Measurements from ENCODE around the gene PRDM15.
"Not testable (repeated sequence)": the region's sequence is repeated elsewhere in the genome, so short reads cannot be mapped to it uniquely, and the experiment has no call there.

The PRDM15 gene

GRCh38 chr21:41809891-41810596 lies 69.1 kb downstream of the PRDM15 start:
- DNase-seq (ENCODE audit: low read depth in 2 of 3, low spot score in 1 of 3): no peak

DNA sequence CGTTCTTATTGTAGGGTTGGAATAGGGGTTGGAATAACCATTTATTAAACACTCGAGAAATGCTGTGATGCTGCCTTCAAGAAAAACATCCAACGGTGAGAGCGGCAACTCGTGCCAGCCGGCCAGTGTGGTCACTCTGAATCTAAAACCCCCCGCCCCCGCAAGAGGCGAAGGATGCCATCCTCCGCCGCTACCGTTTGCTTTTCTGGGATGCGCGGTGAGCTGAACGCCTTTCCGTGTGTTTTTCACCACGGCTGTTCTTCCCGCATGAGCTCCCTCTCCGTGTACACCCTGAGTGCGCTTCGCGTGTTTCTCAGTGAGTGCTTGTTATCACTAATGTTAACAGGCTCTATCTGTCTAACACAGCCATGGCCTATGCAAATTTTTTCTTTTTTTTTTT lies 70.3 kb downstream of the PRDM15 start:
- no peak for DNase-seq (ENCODE audit: low read depth in 2 of 3, low spot score in 1 of 3)

DNA sequence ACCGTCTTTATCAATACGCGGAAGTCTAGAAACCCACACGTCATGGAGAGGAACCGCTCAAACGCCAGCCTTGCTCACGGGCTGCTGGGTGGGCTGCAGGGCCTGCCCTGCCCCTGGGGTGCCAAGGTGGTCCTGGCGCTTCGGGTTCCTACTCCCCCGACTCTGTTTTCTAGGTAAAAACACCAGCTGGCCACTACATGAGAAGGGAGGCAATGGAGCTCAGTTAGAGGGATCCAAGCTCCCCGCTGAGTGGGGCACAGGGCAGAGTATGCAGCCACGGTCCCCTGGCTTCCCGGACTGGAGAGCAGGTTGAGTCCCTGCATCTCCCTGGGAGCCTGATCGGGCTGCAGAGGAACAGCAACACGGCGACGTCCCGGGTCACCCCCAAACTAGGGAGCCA lies 71.0 kb downstream of the PRDM15 start:
- DNase-seq (ENCODE audit: low read depth in 2 of 3, low spot score in 1 of 3): no peak

GRCh38 chr21:41806773-41807172 lies 72.4 kb downstream of the PRDM15 start:
- DNase-seq (ENCODE audit: low read depth in 2 of 3, low spot score in 1 of 3): no peak

GRCh38 chr21:41805643-41806042 lies 73.5 kb downstream of the PRDM15 start:
- DNase-seq (ENCODE audit: low read depth in 2 of 3, low spot score in 1 of 3): no peak

DNA sequence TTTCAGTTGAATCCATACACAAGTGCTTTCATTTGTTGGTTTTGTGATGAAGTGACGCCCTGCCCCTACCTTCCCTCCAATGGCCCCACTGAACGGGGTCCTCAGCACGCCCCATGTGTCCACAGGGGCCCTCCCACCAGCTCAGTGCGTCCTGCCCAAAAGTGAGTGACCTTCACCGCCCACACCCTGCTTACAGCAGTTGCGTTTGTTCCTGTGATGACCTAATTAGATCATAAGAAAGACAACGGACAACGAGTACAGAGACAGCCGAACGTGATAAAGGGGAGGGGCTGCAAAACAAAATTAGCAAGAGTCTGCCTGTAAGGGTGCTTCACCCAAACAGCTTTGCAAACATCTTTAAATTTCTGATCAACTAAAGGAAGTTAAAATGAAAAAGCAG lies 74.1 kb downstream of the PRDM15 start:
- DNase-seq (ENCODE audit: low read depth in 2 of 3, low spot score in 1 of 3): no peak

GRCh38 chr21:41804381-41804780 lies 74.8 kb downstream of the PRDM15 start:
- no peak for DNase-seq (ENCODE audit: low read depth in 2 of 3, low spot score in 1 of 3)

DNA sequence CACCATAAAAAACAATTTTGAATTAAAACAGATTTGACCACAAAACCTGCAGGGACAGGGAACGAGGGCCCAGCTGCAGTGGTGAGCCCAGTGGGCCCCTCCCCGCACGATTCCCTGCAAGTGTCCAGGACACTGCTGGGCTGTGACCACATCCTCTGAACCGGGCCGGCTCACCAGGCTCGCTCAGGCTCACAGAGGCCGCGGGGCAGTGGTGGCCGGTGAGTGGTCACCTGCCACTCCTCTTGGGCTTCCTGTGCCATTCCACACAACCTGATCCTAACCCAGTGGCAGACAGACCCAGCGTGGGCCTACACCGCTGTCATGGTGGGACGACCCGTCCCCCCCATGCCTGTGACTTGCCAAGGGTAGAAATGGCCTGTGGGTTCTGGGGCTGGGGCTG lies 75.8 kb downstream of the PRDM15 start:
- DNase-seq (ENCODE audit: low read depth in 2 of 3, low spot score in 1 of 3): no peak

- no peak for DNase-seq (ENCODE audit: low read depth in 2 of 3, low spot score in 1 of 3)
Measured at GRCh38 chr21:41802684-41803083, 76.5 kb downstream of the PRDM15 start.

DNA sequence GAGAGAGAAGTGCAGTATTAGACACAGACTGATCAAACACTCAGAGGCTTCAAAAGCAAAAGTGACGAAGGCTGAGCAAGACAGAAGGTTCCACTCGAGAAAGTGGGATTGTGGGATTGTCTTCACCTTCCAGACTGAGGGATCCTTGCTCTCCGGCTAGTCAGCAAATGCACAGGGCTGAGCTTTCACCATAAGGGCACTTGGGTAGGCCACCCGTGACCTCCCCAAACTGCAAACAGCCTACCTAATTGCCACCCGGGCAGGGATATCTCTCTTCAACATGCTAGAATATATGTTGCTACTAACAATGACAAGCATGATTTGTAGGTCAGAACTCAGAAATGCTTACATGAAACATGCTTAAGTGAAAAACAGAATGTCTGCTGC lies 77.0 kb downstream of the PRDM15 start:
- no peak for DNase-seq (ENCODE audit: low read depth in 2 of 3, low spot score in 1 of 3)

DNA sequence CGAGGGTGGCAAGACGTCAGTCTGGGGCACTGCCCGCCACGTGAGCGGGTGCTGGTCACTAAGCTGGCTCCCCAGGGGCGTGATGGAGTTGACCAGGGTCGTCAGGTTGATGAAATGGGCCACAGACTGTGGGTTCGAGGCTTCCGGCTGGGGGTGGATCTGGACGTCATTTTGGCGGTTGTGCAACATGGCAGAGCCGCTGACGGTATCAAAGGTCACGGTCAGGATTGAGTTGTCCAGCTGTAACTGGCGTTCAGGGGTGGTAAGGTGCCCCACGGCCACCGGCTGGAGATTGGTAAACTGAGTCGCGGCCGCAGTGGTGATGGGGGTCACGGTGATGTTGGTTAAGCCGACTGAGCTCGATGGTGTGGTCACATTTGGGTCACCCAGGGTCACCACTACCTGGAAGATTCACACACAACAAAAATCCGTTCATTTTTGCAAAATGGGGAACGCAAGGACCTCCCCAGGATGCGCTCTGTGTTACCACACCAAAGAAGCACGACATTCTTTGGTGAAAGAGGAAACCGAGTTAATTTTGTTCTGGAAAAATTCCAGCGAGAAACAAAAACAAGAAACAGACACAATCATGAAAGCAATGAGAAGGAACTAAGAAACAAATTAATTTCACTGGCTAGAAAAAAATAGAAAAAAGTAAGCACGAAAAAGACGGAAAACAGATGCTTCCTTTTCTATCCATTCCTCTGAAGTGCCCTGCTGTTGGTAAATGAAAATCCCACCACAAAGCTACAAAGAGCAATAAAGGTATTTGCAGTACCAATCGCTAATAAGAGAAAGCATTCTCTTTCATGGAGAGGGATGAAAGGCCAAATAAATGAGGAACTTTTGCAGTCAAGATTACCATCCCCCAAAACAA lies 77.6 kb downstream of the PRDM15 start:
- no peak for DNase-seq (ENCODE audit: low read depth in 2 of 3, low spot score in 1 of 3)

DNA sequence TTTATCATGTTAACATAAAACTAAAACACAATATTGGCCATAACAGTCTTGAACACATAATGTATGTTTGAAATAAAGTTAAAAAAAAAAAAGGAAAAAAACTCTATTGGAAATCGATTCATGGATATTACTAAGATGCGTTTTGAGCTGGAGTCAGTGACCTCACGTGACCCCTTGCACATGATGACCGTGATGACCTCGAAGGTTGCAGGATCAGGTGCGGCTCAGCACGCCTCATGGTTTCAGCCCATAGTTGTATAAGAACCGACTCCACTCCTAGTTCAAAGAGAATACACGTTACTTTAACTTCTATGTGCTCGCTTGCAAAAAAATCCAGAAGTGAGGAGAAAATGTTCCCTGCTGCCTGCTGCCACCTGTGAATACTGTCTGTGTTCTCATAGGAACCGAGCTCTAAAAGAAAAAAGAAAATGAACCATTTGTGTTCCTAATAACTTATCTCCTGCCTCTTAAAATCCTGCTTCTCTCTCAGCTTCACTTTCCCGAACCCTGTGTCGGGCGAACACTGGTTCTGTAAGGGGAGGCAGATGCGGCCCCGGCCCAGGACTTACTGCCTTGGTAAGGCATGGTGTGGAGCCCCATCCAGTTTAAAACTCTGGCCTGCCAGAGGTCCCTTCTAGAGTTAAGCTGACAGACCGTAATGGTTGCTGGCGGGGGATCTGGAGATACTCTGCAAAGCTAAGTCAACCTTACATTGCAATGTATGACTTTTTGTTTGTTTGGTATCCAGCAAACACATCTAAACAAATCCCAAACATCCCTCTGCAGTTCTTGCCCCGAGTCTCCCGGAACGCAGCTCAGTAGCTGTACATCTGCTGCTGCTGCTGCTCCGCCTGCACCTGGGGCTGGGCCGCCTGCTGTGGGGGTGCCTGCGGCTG lies 78.5 kb downstream of the PRDM15 start:
- no peak for DNase-seq (ENCODE audit: low read depth in 2 of 3, low spot score in 1 of 3)

- no peak for DNase-seq (ENCODE audit: low read depth in 2 of 3, low spot score in 1 of 3)
Measured at GRCh38 chr21:41799763-41800162, 79.4 kb downstream of the PRDM15 start.

- no peak for DNase-seq (ENCODE audit: low read depth in 2 of 3, low spot score in 1 of 3)
Measured at GRCh38 chr21:41798326-41798725, 80.8 kb downstream of the PRDM15 start.

DNA sequence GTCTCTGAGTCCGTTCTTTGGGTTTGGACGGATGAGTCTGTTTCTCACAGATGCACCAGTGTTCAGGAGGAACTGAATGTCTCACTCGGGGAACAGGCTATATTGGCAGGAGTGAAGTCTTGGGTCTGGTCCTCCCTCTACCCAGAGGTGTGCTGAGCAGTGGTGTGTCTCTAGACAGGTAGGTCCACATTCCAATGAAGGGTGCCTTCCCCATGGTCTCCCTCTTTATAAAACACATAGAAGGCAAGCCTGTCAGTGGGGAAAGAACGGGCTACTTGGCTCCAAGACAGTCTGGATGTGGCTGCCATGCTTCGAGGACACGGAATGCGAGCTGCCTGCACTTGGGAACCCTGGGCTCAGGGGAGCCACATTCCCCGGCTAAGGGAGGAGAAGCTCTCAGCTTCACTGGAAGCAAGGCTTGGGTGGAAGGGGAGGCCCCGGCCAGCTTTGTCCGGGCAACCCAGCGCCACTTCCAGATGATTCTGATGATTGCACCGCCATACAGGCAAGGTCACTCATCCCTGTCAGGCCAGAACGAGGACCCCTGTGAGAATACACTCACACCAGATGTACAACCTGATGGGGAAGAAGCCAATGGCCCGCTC lies 82.6 kb downstream of the PRDM15 start:
- DNase-seq (ENCODE audit: low read depth in 2 of 3, low spot score in 1 of 3): no peak

DNA sequence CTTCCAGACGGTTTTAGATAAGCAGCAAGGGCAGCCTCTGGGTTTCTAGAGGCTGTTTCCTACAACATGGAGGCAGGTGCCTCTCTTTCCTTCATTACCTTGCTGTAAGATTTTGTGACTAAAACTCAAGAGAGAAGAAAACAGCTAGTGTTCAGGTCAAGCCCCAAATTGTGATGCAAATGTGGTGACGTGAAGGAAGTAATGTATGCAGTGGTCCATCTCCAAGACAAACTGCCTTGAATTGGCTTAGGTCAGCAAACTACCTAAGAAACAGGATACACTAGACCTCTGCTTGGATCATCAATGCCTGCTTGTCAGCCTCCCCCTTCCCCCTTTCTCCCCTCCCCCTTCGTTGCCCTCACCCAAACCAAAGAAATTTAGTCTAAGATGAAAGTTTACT lies 83.4 kb downstream of the PRDM15 start:
- no peak for DNase-seq (ENCODE audit: low read depth in 2 of 3, low spot score in 1 of 3)

GRCh38 chr21:41794600-41794999 lies 84.5 kb downstream of the PRDM15 start:
- no peak for DNase-seq (ENCODE audit: low read depth in 2 of 3, low spot score in 1 of 3)

DNA sequence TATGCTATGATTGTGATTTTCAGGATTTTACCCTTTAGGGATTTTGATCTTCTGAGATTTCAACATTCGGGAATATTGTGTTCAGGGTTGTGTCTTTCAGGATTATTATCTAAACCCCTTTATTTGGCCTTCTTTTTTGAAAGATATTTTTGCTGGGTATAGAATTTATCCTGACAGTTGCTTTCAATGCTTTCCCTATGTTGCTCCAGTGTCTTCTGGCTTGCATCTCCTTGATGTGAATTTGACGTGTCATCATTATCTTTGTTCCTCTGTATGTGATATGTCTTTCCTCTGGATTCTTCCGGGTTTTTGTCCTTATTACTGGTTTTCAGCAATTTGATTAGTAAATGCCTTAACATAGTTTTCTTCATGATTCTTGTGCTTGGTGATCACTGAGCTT lies 86.4 kb downstream of the PRDM15 start:
- DNase-seq (ENCODE audit: low read depth in 2 of 3, low spot score in 1 of 3): no peak

DNA sequence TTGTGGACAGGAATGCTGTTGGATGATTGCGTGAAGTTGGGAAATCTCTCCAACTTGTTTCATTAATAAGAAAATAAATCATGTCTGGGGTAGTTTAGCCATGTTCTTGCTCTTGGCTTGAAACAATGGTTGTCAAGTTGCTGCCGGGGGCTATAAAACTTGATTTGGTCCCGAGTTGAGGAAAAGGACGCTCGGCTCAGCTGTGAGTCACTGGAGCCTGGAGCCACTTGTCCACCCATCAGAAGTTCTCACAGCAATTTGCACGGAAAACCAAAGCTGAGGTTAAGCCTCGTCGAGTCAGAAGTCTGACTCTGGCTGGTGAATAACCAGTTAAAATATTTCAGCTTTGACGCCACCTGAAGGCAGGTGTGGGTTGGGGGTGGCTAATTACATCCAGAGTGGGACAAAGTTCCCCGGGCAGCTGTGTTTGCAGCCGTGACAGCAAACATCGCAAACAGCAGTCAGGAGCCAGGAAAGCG lies 92.6 kb downstream of the PRDM15 start:
- no peak for DNase-seq (ENCODE audit: low read depth in 2 of 3, low spot score in 1 of 3)

GRCh38 chr21:41785262-41785661 lies 93.9 kb downstream of the PRDM15 start:
- DNase-seq (ENCODE audit: low read depth in 2 of 3, low spot score in 1 of 3): not testable (repeated sequence)

Data from stimulated activated CD4-positive, alpha-beta T cell treated with anti-CD3 and anti-CD28 coated beads, Interleukin-12 subunit alpha, Interleukin-12 subunit beta, amount 100 ng/mL, for 48 hours (primary cell).